Activated effector memory CD4-positive, alpha-beta T cell treated with Interleukin-2 at 50 U/mL for 16 hours (primary cell): Measurements from ENCODE around the gene PGM2.
A peak's percentile ranks its signal among the peaks of the same experiment; 100 is the strongest.

Experiments
- DNase-seq: peaks from one replicate; pipeline ENCODE4 v3.0.0-alpha.2; 2020

Gene PGM2

GRCh38 chr4:37867102-37867501 is 40.6 kb downstream of the PGM2 start:
- DNase-seq = no peak

- DNase-seq = no peak
Observed at GRCh38 chr4:37868238-37868637, 41.8 kb downstream of the PGM2 start.

- no peak for DNase-seq
Observed at GRCh38 chr4:37872310-37872988, 46.0 kb downstream of the PGM2 start.

- no peak for DNase-seq
Observed at GRCh38 chr4:37873386-37873785, 46.9 kb downstream of the PGM2 start.

- no peak for DNase-seq
Observed at GRCh38 chr4:37876156-37876555, 49.7 kb downstream of the PGM2 start.

GRCh38 chr4:37879365-37879764 is 52.9 kb downstream of the PGM2 start:
- DNase-seq = no peak

GRCh38 chr4:37881811-37882210 is 55.3 kb downstream of the PGM2 start:
- DNase-seq = no peak

GRCh38 chr4:37882665-37883296 is 56.3 kb downstream of the PGM2 start:
- DNase-seq = no peak

- no peak for DNase-seq
Observed at GRCh38 chr4:37884855-37885487, 58.5 kb downstream of the PGM2 start.

- no peak for DNase-seq
Observed at GRCh38 chr4:37885496-37885895, 59.0 kb downstream of the PGM2 start.

- peak; percentile 17 for DNase-seq
Observed at GRCh38 chr4:37889849-37890800, 63.6 kb downstream of the PGM2 start.

- peak; percentile 37 for DNase-seq
Observed at GRCh38 chr4:37890801-37891259, 64.3 kb downstream of the PGM2 start, which contains the start of gene TBC1D1. Gene TBC1D1, plus strand, starts transcription at chr4:37891084. Its CDS starts 11,012 bp downstream, at chr4:37902096.

GRCh38 chr4:37891260-37892159 is 65.0 kb downstream of the PGM2 start:
- DNase-seq = peak; percentile 47

- peak; percentile 20 for DNase-seq
Observed at GRCh38 chr4:37892641-37893040, 66.2 kb downstream of the PGM2 start.

GRCh38 chr4:37893164-37893563 is 66.7 kb downstream of the PGM2 start:
- no peak for DNase-seq

- DNase-seq = no peak
Observed at GRCh38 chr4:37895271-37895670, 68.8 kb downstream of the PGM2 start.

GRCh38 chr4:37896206-37896860 is 69.8 kb downstream of the PGM2 start:
- no peak for DNase-seq

GRCh38 chr4:37902212-37902611 is 75.7 kb downstream of the PGM2 start:
- DNase-seq = no peak

GRCh38 chr4:37902738-37903693 is 76.5 kb downstream of the PGM2 start:
- DNase-seq = no peak

GRCh38 chr4:37903901-37904300 is 77.4 kb downstream of the PGM2 start:
- no peak for DNase-seq
